ENCODE data around the gene TMEM164.

Gene TMEM164

DNA sequence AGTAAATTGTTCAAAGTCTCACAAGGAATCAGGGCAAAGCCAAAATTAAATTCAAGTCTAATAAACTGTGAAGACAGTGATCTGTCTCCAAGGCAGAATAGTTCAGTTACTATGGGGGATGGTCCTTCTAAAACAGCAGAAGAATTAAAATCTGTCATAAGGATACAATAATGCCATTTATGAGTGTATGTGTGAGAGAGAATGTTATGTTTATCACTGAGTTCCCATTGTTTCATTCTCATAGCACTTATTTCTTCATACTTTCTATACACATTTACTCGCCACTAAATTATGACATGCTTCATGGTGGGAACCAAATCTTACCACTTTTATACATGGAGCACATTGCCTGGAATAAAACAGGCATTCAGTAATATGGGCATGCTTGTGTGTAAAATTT is 212.5 kb downstream of the TMEM164 start:
- no peak for DNase-seq

DNA sequence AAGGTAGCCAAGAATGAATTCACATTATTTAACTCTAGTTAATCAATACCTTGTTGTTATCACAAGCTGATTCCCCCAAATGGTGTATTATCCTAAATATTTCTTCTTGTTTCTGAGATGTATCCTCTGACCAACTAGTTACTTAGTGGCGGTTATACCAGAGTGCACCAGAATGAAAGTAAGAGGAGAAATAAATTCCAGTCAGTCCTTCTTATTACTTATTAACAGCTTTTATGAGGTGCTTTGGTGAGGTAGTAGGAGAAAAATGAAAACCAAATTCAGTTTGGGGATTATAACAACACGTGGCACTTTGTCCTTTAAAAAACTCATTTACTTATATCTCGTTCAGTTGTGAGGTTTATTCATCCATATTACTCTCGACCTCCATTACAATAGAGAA is 213.1 kb downstream of the TMEM164 start:
- no peak for DNase-seq

DNA sequence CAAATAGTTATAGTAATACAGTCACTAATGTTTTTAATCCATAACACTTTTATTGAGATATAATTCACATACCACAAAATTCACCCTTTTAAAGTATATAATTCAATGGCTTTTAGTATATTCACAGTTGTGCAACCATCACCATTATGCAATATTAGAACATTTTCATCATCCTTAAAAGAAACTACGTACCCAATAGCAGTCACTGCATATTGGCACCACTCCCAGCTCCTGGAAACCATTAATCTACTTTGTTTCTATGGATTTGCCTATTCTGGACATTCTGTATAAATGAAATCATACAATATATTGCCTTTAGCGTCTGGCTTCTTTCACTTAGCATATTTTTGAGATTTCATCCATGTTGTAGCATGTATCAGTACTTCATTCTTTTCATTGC is 215.7 kb downstream of the TMEM164 start:
- no peak for DNase-seq

DNA sequence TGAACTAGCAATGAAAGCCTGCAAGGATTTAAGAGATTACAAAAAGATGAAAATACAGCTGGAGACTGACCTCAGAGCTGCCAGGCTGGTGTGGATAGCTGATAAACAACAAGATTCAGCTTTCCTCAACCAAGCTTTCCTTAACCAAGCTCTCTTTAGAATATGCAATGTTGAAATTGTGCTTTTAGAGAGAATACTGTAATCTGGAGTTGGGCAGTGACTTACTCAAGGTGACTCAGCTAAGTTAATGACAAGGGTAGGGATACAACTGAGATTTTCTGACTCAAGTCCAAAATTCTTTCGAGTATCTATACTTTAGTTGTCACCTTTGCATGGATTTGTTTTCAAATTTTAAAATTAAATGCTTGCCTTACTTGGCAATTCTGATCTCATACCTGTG is 217.0 kb downstream of the TMEM164 start:
- DNase-seq, result no peak

DNA sequence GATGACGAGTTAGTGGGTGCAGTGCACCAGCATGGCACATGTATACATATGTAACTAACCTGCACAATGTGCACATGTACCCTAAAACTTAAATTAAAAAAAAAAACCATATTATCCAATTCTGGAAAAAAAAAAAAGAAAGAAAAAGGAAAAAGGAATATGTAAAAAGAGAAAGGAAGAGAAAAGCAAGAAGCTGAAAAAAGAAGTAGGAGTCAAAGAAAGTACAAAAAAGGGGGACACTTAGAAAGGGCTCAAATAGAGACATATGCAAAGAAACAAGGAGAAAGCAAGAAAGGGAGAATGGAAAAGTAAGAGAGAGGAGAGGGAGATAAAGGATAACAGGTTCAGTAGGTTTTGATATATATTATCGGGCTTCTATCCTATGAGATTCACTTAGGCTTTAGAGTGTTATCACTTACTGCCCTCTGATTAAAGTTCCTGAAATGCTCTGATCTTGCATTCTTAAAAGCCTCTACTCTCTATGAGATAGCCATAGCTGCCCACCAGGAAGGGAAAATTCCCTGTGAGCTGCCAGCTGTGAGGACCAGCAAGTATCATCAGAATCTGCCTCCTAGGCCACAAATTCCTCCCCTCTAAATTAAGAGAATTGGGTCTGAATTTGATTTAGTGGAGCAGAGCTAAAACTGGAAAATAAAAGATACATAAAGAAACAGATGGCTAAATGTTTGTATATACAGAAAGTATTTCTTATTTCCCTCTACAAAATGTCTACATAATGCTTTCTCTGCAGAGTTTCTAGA is 219.8 kb downstream of the TMEM164 start:
- DNase-seq, result no peak

DNA sequence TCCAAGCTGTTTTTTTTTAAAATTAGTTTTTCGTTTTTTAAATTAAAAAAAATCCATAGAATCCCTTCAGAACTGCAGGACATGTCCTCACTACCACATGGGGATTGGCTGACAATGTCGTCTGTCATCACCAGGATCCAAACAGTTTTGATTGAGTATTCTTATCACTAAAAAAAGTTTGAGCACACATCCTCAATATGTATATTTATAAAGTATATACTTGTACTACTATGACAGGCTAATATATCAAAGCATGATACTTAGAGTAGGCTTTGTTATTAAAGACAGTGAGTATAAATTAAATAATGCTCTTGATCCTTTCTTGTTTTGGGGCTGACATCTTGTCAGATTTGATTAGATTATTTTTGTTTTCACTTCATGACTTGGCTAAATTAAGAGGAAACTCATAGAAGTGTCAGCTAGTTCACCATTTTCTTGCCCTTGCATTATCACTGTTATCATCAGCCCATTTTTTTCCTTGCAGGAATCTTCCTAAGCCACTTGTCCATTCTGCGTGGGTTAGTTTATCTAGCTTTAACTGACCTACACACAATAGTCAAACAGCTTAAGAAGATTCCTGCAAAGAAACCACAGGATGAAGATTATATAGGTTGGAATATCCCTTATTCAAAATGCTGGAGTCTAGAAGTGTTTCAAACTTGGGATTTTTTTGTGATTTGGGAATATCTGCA is 222.2 kb downstream of the TMEM164 start:
- DNase-seq, result no peak

DNA sequence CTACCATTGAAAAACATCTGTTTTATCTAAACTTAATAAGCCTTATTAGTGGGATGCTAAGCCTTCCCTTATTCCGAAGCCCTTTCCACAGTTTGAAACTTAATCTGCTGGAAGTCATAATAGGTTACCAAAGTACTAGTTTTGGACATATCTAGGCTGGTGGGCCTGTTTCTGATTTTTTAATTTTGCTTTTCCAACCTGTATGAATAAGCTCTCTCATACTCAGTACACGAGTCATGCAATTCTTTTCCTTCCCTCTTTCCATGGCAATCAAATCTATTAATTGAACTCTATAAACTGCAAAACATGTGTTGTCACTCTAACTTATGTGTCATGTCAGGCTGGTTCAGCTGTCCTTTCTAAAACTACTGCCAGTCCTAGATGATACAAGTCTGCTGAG is 224.0 kb downstream of the TMEM164 start:
- DNase-seq, result no peak

Data from activated CD8-positive, alpha-beta memory T cell treated with anti-CD3 and anti-CD28 coated beads, Interleukin-2, amount 50 U/mL, for 48 hours (primary cell).